GM18502 (cell line): ENCODE data around the gene LIN7C.
"Not testable (repeated sequence)": the region's sequence is repeated elsewhere in the genome, so short reads cannot be mapped to it uniquely, and the experiment has no call there.

ENCODE experiments used
- ATAC-seq: cut with Tn5 transposase; IDR thresholded peaks from one replicate; pipeline ENCODE4 v1.9.1; 2021; ENCODE audit warnings: mild to moderate bottlenecking; ENCODE audit not compliant: unreplicated experiment, poor library complexity

LIN7C gene

GRCh38 chr11:27452147-27452546 is 54.4 kb downstream of the LIN7C start:
- no peak for ATAC-seq

- no peak for ATAC-seq
Observed at GRCh38 chr11:27451244-27451965, 55.2 kb downstream of the LIN7C start.

DNA sequence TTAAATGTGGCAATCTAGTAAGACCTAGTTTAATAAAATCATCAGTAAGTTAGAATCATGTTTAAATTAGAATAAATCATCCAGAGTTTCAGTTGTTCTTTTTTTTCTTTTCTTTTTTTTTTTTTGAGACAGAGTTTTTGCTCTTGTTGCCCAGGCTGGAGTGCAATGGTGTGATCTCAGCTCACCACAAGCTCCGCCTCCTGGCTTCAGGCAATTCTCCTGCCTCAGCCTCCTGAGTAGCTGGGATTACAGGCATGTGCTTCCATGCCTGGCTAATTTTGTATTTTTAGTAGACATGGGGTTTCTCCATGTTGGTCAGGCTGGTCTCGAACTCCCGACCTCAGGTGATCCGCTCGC is 58.4 kb downstream of the LIN7C start:
- ATAC-seq = not testable (repeated sequence)

GRCh38 chr11:27447288-27448183 is 59.0 kb downstream of the LIN7C start:
- no peak for ATAC-seq

GRCh38 chr11:27445625-27446024 is 60.9 kb downstream of the LIN7C start:
- no peak for ATAC-seq

DNA sequence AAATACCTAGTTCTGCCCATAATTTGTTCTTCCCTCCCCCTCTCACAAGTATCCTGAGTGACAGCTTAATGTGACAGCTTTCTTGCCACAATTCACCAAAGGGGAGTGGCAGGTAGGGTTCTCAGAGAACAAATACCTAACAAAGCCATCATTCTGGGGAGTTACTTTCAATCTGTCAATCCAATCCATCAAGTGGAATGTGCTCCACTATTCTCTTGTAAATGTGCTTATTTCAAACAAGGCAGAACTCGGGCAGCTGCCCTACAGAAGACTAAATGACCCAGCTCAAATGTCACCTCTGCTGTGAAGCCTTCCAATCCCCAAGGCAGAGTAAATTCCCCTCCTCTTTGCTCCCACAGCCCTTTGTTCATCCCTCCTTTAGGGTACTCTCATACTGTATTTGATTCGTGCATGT is 61.8 kb downstream of the LIN7C start:
- ATAC-seq = no peak
